Activated CD8-positive, alpha-beta memory T cell treated with anti-CD3 and anti-CD28 coated beads, Interleukin-2, amount 10 ng/mL, durations not matched to agents 7 days and 5 days (primary cell): ENCODE data around the gene PARP8. TPM values are rescaled to one million over a fixed set of nuclear protein-coding genes. Genes with fewer than 3 reads are reported as not detected.
A peak's percentile ranks its signal among the peaks of the same experiment; 100 is the strongest.
"Not testable (repeated sequence)": the region's sequence is repeated elsewhere in the genome, so short reads cannot be mapped to it uniquely, and the experiment has no call there.

Experiments
- ATAC-seq: fragments of 150-1000 bp; cut with Tn5 transposase; one replicate; pipeline ENCODE4 v1.10.0; 2021; ENCODE audit warnings: moderate library complexity
- CTCF ChIA-PET: fragments of 350-600 bp; sonication (Branson Sonifier 250); formaldehyde crosslinking; loops from one replicate; lab custom pipeline; 2021; ENCODE audit warnings: antibody characterized with exemption; lab: Charles Lee
- DNase-seq: peaks from one replicate; pipeline ENCODE4 v3.0.0-alpha.2; 2020
- H3K27ac Mint-ChIP-seq: one replicate; pipeline ENCODE4 v1.8.0; 2021; ENCODE audit warnings: mild to moderate bottlenecking, mixed read lengths
- H3K27me3 Mint-ChIP-seq: one replicate; pipeline ENCODE4 v1.8.0; 2021; ENCODE audit warnings: mixed read lengths
- H3K36me3 Mint-ChIP-seq: one replicate; pipeline ENCODE4 v1.8.0; 2021; ENCODE audit warnings: mild to moderate bottlenecking, mixed read lengths
- H3K4me1 Mint-ChIP-seq: one replicate; pipeline ENCODE4 v1.8.0; 2021; ENCODE audit warnings: mixed read lengths
- H3K4me3 Mint-ChIP-seq: one replicate; pipeline ENCODE4 v1.8.0; 2021; ENCODE audit warnings: mild to moderate bottlenecking, moderate library complexity, mixed read lengths
- H3K9me3 Mint-ChIP-seq: one replicate; pipeline ENCODE4 v1.8.0; 2022; ENCODE audit warnings: low read depth, mixed read lengths
- total RNA-seq, 2 experiments: library from RNA; stranded (reverse); gene quantifications; one replicate each; pipeline ENCODE4 v1.2.3, GENCODE V29; 2021

PARP8 gene
- total RNA-seq, 2 experiments from 2014 or later, result 79.8 to 128 TPM

- peak; percentile 75 for DNase-seq
- H3K27me3 Mint-ChIP-seq, H3K9me3 Mint-ChIP-seq, CTCF ChIA-PET, ATAC-seq: not testable (repeated sequence)
- Mint-ChIP-seq H3K36me3 (peaks cover 21% of the 10 kb centered on the region), H3K4me3 (peak overlapping the region; percentile 100), H3K4me1 (peaks cover 29% of the 10 kb centered on the region), H3K27ac (peak overlapping the region; percentile 99)
Measured at GRCh38 chr5:50665761-50666202, 655 bp upstream of the PARP8 start.

DNA sequence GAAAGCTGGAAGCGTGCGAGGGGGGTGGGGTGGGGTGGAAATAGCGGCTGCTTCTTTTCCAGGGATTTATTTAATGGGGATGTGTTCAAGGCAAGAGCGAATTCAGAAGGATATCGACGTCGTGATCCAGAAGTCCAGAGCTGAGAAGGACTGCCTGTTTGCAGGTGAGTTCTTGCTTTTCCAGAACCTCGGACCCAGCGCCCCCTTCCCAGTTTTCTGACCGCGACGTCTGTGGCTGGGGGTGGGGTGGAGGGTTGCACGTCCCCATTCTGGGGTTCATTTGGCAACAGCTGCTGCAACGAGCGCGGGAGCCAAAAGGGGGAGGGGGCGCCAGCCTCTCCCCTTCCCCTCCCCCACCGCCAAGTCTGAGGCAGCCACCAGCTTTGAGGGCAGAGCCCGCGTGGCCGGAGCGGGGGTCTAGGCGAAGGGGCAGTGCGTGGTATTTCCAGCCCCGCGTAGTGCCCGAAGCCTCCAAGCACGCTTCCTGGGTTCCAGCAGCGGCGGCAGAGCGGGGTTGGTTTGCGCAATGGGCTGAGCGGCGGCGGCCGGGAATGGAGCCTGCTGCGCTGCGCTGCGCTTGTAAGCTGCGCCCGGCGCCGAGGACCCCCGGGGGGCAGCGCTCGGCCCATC is 701 bp downstream of the PARP8 start:
- Mint-ChIP-seq H3K4me3 (peak overlapping the region; percentile 100), H3K27me3 (no peaks in the 10 kb centered on the region), H3K27ac (peak overlapping the region; percentile 100), H3K36me3 (peaks cover 29% of the 10 kb centered on the region), H3K4me1 (peaks cover 39% of the 10 kb centered on the region), H3K9me3 (no peaks in the 10 kb centered on the region)
- peak; percentile 67 for DNase-seq
- peak; percentile 57 for ATAC-seq
- CTCF ChIA-PET, result interaction anchor here (0.8 to 1.9 kb wide), 6 partner anchors 76 to 226 kb away, joined by 3 to 5 read pairs (median 3); partner anchors contain the start of gene EMB

DNA sequence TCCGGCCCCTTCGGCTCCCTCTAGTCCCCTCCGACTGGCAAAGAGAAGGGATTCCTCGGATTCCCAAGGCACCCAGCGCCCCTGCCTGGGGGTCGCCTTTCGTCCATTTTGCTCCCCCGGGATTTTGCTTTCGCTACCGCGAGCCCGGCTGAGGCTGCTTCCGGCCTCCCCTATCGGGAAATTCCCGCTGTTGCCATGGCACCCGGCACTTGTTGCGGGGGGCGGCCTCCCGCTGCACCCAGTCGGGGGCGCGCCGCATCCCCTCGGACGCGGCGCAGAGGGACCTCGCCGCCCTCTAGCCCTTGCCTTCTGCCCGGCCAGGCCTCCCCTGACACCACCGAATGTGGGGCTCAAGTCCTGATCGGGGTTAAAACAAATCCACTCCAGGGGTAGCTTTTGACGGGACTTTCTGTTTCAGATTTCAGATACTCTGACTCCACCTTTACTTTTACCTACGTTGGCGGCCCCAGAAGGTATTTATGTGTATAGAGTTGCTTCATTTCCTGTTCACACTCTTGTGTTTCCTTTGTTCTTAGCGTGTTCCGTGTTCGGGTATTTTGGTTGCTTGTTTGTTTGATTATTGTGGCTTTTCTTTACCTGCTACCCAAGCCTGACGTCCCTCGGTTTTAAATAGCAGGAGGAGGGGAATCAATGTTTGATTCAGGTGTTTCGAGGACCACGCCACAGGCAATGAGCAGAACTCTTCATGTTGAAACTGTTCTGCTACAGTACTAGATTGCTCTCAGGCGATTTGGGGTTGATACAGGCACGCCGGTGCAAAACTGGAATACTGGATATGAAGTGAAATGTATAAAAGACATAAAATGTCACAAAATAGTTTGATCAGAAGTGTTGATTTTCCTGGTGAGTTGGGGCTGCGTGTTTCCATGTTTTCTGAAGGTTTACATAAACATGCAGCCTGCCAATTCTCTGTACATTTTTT is 1.5 kb downstream of the PARP8 start:
- CTCF ChIA-PET, result interaction anchor here (0.8 to 1.9 kb wide), 4 partner anchors 77 to 227 kb away, joined by 3 to 5 read pairs (median 3); partner anchors contain the start of gene EMB

GRCh38 chr5:50668636-50669035 is 2.2 kb downstream of the PARP8 start:
- Mint-ChIP-seq H3K4me1 (peaks cover 50% of the 10 kb centered on the region), H3K36me3 (peaks cover 39% of the 10 kb centered on the region), H3K4me3 (peak overlapping the region; percentile 100), H3K27ac (peak overlapping the region; percentile 100)
- H3K9me3 Mint-ChIP-seq, H3K27me3 Mint-ChIP-seq, DNase-seq, ATAC-seq, CTCF ChIA-PET: not testable (repeated sequence)

More for the DNA sequence above, 1.5 kb downstream of the PARP8 start:
- Mint-ChIP-seq H3K4me1 (peaks cover 44% of the 10 kb centered on the region), H3K36me3 (peaks cover 36% of the 10 kb centered on the region), H3K27me3 (no peaks in the 10 kb centered on the region), H3K27ac (peak overlapping the region; percentile 100), H3K4me3 (peak overlapping the region; percentile 100), H3K9me3 (no peaks in the 10 kb centered on the region)
- DNase-seq (peak; percentile 91), ATAC-seq (peak; percentile 69)

DNA sequence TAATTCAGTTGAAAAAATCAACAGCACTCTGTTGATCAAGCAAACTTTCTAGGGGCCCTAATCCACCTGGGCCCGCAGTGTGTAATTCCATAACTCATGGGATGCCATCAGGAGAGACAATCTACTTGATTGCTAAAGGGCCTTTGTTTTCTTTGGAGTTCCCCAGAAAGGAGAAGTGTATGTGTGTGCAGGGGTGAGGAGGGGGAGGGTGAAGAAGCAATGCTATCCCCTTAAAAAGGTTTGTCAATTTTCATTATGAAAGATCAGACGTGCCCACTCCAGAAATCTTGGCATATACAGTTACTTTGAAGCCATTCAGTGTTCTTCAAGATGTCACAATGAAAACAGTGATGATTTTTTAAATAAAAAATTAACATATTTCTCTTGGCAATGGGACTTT is 6.2 kb downstream of the PARP8 start:
- CTCF ChIA-PET, result no interaction called here
- Mint-ChIP-seq H3K4me3 (no peak overlapping the region), H3K9me3 (no peaks in the 10 kb centered on the region), H3K27ac (no peak overlapping the region), H3K27me3 (no peaks in the 10 kb centered on the region), H3K36me3 (peaks cover 56% of the 10 kb centered on the region), H3K4me1 (peaks cover 66% of the 10 kb centered on the region)
- no peak for ATAC-seq
- no peak for DNase-seq

DNA sequence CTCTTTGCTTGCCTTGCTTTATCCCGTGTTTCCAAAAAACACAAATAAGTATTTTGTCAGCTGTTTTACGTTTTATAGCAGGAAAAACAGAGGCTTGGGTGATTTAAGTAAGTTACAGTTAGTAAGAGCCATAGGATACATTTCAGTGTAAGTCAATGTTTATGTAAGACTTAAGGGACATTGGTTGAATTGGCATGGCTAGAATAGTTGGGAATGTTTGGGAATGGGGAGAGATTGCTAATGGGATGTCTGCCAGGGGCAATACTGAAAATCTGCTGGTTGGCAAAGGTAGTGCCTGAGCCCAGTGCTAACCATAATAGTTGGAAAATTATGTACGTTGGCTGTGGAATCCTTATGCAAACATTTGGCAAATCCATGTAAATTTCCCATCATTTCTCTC is 7.0 kb downstream of the PARP8 start:
- DNase-seq, ATAC-seq, H3K27me3 Mint-ChIP-seq, H3K9me3 Mint-ChIP-seq, H3K4me3 Mint-ChIP-seq: not testable (repeated sequence)
- peaks cover 52% of the 10 kb centered on the region for H3K36me3 Mint-ChIP-seq
- H3K27ac Mint-ChIP-seq, result peak overlapping the region; percentile 2
- CTCF ChIA-PET, result interaction anchor here (1.4 kb wide), 1 partner anchor 233 kb away, joined by 3 read pairs; the partner anchor contains the start of gene EMB
- H3K4me1 Mint-ChIP-seq, result peaks cover 67% of the 10 kb centered on the region

- Mint-ChIP-seq H3K4me3 (no peak overlapping the region), H3K36me3 (peaks cover 59% of the 10 kb centered on the region), H3K27ac (no peak overlapping the region), H3K9me3 (no peaks in the 10 kb centered on the region), H3K4me1 (peaks cover 72% of the 10 kb centered on the region), H3K27me3 (no peaks in the 10 kb centered on the region)
- DNase-seq, result no peak
- CTCF ChIA-PET, result no interaction called here
- ATAC-seq, result no peak
Measured at GRCh38 chr5:50675385-50675784, 8.9 kb downstream of the PARP8 start.

DNA sequence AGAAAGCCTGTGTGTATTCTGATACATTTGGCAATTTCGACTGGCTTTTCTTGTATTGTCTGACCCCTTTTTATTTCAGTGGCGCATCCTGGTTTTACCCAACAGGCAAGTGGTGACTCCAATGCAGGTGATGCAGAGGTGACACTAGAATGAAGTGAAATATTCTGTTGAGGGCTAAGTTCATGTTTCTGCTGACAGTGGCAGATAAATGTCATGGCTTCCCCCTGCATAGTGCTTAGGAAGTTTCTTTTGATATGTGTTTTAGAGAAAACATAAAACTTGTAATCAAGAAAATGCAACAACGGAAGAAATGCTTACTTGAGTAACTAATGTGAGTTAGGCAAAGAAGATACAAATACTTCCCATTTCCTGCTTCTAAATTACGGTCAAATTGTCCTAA is 13.1 kb downstream of the PARP8 start:
- H3K27me3 Mint-ChIP-seq, CTCF ChIA-PET, ATAC-seq, DNase-seq, H3K4me3 Mint-ChIP-seq, H3K9me3 Mint-ChIP-seq: not testable (repeated sequence)
- Mint-ChIP-seq H3K4me1 (peaks cover 55% of the 10 kb centered on the region), H3K27ac (peak overlapping the region; percentile 0), H3K36me3 (peaks cover 45% of the 10 kb centered on the region)

- DNase-seq, result no peak
- ATAC-seq, result no peak
- H3K27ac Mint-ChIP-seq, result no peak overlapping the region
- peaks cover 3% of the 10 kb centered on the region for H3K9me3 Mint-ChIP-seq
- H3K4me1 Mint-ChIP-seq, result peaks cover 36% of the 10 kb centered on the region
- peaks cover 60% of the 10 kb centered on the region for H3K36me3 Mint-ChIP-seq
- no peaks in the 10 kb centered on the region for H3K27me3 Mint-ChIP-seq
- CTCF ChIA-PET, result no interaction called here
- H3K4me3 Mint-ChIP-seq, result no peak overlapping the region
Measured at GRCh38 chr5:50684721-50685120, 18.3 kb downstream of the PARP8 start.

- CTCF ChIA-PET, result no interaction called here
- DNase-seq (no peak), ATAC-seq (no peak)
- no peak overlapping the region for H3K4me3 Mint-ChIP-seq
- H3K36me3 Mint-ChIP-seq, result peaks cover 53% of the 10 kb centered on the region
- H3K4me1 Mint-ChIP-seq, result peaks cover 23% of the 10 kb centered on the region
- no peaks in the 10 kb centered on the region for H3K27me3 Mint-ChIP-seq
- H3K27ac Mint-ChIP-seq, result no peak overlapping the region
- peaks cover 3% of the 10 kb centered on the region for H3K9me3 Mint-ChIP-seq
Measured at GRCh38 chr5:50687548-50687947, 21.1 kb downstream of the PARP8 start.

GRCh38 chr5:50691399-50692016 is 25.1 kb downstream of the PARP8 start:
- no peaks in the 10 kb centered on the region for H3K27me3 Mint-ChIP-seq
- H3K27ac Mint-ChIP-seq, result no peak overlapping the region
- H3K4me3 Mint-ChIP-seq, result no peak overlapping the region
- H3K9me3 Mint-ChIP-seq, result no peaks in the 10 kb centered on the region
- CTCF ChIA-PET, result no interaction called here
- DNase-seq (no peak), ATAC-seq (no peak)
- peaks cover 36% of the 10 kb centered on the region for H3K4me1 Mint-ChIP-seq
- peaks cover 42% of the 10 kb centered on the region for H3K36me3 Mint-ChIP-seq

- no peaks in the 10 kb centered on the region for H3K9me3 Mint-ChIP-seq
- H3K27ac Mint-ChIP-seq, result no peak overlapping the region
- CTCF ChIA-PET, result no interaction called here
- peaks cover 39% of the 10 kb centered on the region for H3K36me3 Mint-ChIP-seq
- no peaks in the 10 kb centered on the region for H3K27me3 Mint-ChIP-seq
- H3K4me1 Mint-ChIP-seq, result peaks cover 47% of the 10 kb centered on the region
- H3K4me3 Mint-ChIP-seq, result no peak overlapping the region
- no peak for DNase-seq
- ATAC-seq, result no peak
Measured at GRCh38 chr5:50694027-50694590, 27.7 kb downstream of the PARP8 start.

GRCh38 chr5:50694626-50695025 is 28.2 kb downstream of the PARP8 start:
- ATAC-seq, DNase-seq, H3K4me3 Mint-ChIP-seq, H3K9me3 Mint-ChIP-seq, H3K27me3 Mint-ChIP-seq, H3K27ac Mint-ChIP-seq: not testable (repeated sequence)
- peaks cover 39% of the 10 kb centered on the region for H3K36me3 Mint-ChIP-seq
- CTCF ChIA-PET, result interaction anchor here (1.6 kb wide), 1 partner anchor 30 kb away, joined by 3 read pairs; no protein-coding TSS in a partner anchor
- peaks cover 50% of the 10 kb centered on the region for H3K4me1 Mint-ChIP-seq
